Neuronal stem cell (in vitro differentiated cells): ENCODE data around the gene METTL25.

Source experiments
- DNase-seq: peaks from one replicate; pipeline ENCODE4 v3.0.0-alpha.2; 2013; ENCODE audit warnings: low spot score
- H2AFZ ChIP-seq: one replicate; pipeline ENCODE4 v1.6.1; 2013; ENCODE audit warnings: mild to moderate bottlenecking, low read length, inconsistent platforms
- H2AK5ac ChIP-seq: 2 replicates; pipeline ENCODE4 v1.6.1; 2013; ENCODE audit warnings: low read depth, mild to moderate bottlenecking, inconsistent platforms, low read length, moderate library complexity, mixed read lengths
- H2BK120ac ChIP-seq: 2 replicates; pipeline ENCODE4 v1.6.1; 2013; ENCODE audit warnings: low read depth, mild to moderate bottlenecking, inconsistent platforms, low read length, moderate library complexity, mixed read lengths
- H2BK12ac ChIP-seq: one replicate; pipeline ENCODE4 v1.6.1; 2013; ENCODE audit warnings: low read length, inconsistent platforms
- H2BK15ac ChIP-seq: 2 replicates; pipeline ENCODE4 v1.6.1; 2013; ENCODE audit warnings: mild to moderate bottlenecking, low read length, inconsistent platforms, mixed read lengths
- H2BK5ac ChIP-seq: one replicate; pipeline ENCODE4 v1.6.1; 2013; ENCODE audit warnings: inconsistent platforms, mild to moderate bottlenecking, low read length, moderate library complexity
- H3K14ac ChIP-seq: one replicate; pipeline ENCODE4 v1.6.1; 2013; ENCODE audit warnings: low read length, inconsistent platforms
- H3K18ac ChIP-seq: 2 replicates; pipeline ENCODE4 v1.6.1; 2013; ENCODE audit warnings: low read length, inconsistent platforms
- H3K23ac ChIP-seq: 2 replicates; pipeline ENCODE4 v1.6.1; 2013; ENCODE audit warnings: low read depth, mild to moderate bottlenecking, mixed read lengths, low read length, inconsistent platforms; ENCODE audit not compliant: poor library complexity
- H3K27ac ChIP-seq: replicated peaks from 3 replicates; pipeline ENCODE4 v1.5.1; 2013; ENCODE audit warnings: low read length, inconsistent platforms
- H3K27me3 ChIP-seq, 3 experiments: 2 replicates each; pipeline ENCODE4 v1.6.1; 2013; ENCODE audit warnings: low read length in 3 of 3, mild to moderate bottlenecking in 2 of 3, inconsistent platforms in 1 of 3, low read depth in 1 of 3, mixed read lengths in 1 of 3, moderate library complexity in 1 of 3; ENCODE audit not compliant: control insufficient read depth in 3 of 3, insufficient read depth in 3 of 3
- H3K36me3 ChIP-seq, 2 donors: replicated peaks in 1 of 2; 2 replicates each; pipeline ENCODE4 v1.6.1; 2013; ENCODE audit warnings: low read length in 2 of 2; ENCODE audit not compliant: control insufficient read depth in 2 of 2, insufficient read depth in 2 of 2
- H3K4ac ChIP-seq: 2 replicates; pipeline ENCODE4 v1.6.1; 2013; ENCODE audit warnings: inconsistent platforms, mild to moderate bottlenecking, low read length, moderate library complexity
- H3K4me1 ChIP-seq, 2 donors: 1 replicate in 1 of 2; 2 replicates in 1 of 2; pipeline ENCODE4 v1.6.1; 2013; ENCODE audit warnings: low read length in 2 of 2, low read depth in 1 of 2; ENCODE audit not compliant: control insufficient read depth in 2 of 2, insufficient read depth in 1 of 2
- H3K4me2 ChIP-seq: one replicate; pipeline ENCODE4 v1.6.1; 2013; ENCODE audit warnings: mild to moderate bottlenecking, low read length, inconsistent platforms; ENCODE audit not compliant: insufficient read depth, poor library complexity, severe bottlenecking
- H3K4me3 ChIP-seq, 2 donors: 2 replicates each; pipeline ENCODE4 v1.5.1; 2013; ENCODE audit warnings: low read length in 2 of 2, mild to moderate bottlenecking in 2 of 2, inconsistent platforms in 1 of 2, moderate library complexity in 1 of 2
- H3K79me1 ChIP-seq: one replicate; pipeline ENCODE4 v1.6.1; 2013; ENCODE audit warnings: low read depth, mild to moderate bottlenecking, inconsistent platforms, low read length, moderate library complexity
- H3K9ac ChIP-seq: one replicate; pipeline ENCODE4 v1.6.1; 2013; ENCODE audit warnings: mild to moderate bottlenecking, low read depth, low read length, inconsistent platforms; ENCODE audit not compliant: poor library complexity
- H3K9me3 ChIP-seq, 2 donors: replicated peaks in 1 of 2; 2 replicates each; pipeline versions ENCODE3 to v1.6.1; 2013; ENCODE audit warnings: low read length in 2 of 2, mild to moderate bottlenecking in 2 of 2, inconsistent platforms in 1 of 2, low read depth in 1 of 2, mixed read lengths in 1 of 2, moderate library complexity in 1 of 2; ENCODE audit not compliant: control insufficient read depth in 2 of 2, insufficient read depth in 1 of 2
- H4K8ac ChIP-seq: one replicate; pipeline ENCODE4 v1.6.1; 2013; ENCODE audit warnings: low read depth, mild to moderate bottlenecking, inconsistent platforms, low read length, moderate library complexity
- H4K91ac ChIP-seq: one replicate; pipeline ENCODE4 v1.6.1; 2013; ENCODE audit warnings: low read length, low read depth, mild to moderate bottlenecking, inconsistent platforms; ENCODE audit not compliant: poor library complexity
- WGBS, 2 donors: extraction: QIAGEN DNeasy Blood & Tissue Kit; methylation state at CpG; one replicate each; pipeline ENCODE4 v1.1.7; 2013; ENCODE audit warnings: missing lambda C conversion rate in 2 of 2, mixed read lengths in 1 of 2; ENCODE audit not compliant: insufficient read length in 2 of 2, insufficient replicate concordance in 1 of 2; ENCODE audit errors: extremely low coverage in 2 of 2; 5-methylcytosine and 5-hydroxymethylcytosine counted together

METTL25 gene

DNA sequence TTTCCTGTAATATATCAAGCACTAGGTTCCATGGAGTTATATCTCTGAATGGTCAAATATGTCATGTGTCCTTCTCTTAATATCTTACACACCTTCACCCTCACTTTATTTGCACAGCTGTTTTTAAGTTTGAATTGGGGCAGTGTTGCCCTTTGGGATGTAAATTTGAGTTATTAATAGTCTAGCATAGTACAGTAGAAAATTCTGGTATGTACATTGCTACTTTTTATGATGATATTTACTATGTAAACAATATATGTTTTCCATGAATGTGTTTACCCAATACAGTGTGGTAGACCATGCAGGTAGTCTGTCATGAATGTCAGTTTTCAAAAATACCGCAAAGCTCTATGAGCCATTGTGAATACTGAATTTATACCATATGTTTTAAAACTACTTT lies 50.5 kb downstream of the METTL25 start:
- Histone ChIP-seq H2AFZ (no peak overlapping the region), H2AK5ac (no peak overlapping the region), H3K27me3 (no peaks in the 10 kb centered on the region), H2BK15ac (no peak overlapping the region), H3K4me1 (no peaks in the 10 kb centered on the region), H3K9me3 (no peaks in the 10 kb centered on the region), H3K14ac (no peak overlapping the region), H3K4me2 (no peak overlapping the region), H3K23ac (no peak overlapping the region), H3K4me3 (no peak overlapping the region), H3K27ac (no peak overlapping the region), H4K91ac (no peak overlapping the region), H3K9ac (no peak overlapping the region), H4K8ac (no peak overlapping the region), H3K79me1 (no peaks in the 10 kb centered on the region), H3K18ac (no peak overlapping the region), H2BK5ac (no peak overlapping the region), H3K36me3 (no peaks in the 10 kb centered on the region), H2BK12ac (no peak overlapping the region), H2BK120ac (no peak overlapping the region), H3K4ac (no peak overlapping the region)
- no peak for DNase-seq
- no CpG with 5 or more reads among the region's 1 CpG for WGBS, 2 donors

GRCh38 chr12:82411546-82412230 lies 53.4 kb downstream of the METTL25 start:
- H3K79me1 ChIP-seq: no peaks in the 10 kb centered on the region
- no peak overlapping the region for H2BK120ac ChIP-seq
- H3K4me1 ChIP-seq: no peaks in the 10 kb centered on the region
- H3K14ac ChIP-seq: no peak overlapping the region
- H2AFZ ChIP-seq: no peak overlapping the region
- H3K9ac ChIP-seq: no peak overlapping the region
- no CpG with 5 or more reads among the region's 4 CpGs for WGBS, 2 donors
- no peak overlapping the region for H3K23ac ChIP-seq
- H3K27me3 ChIP-seq: no peaks in the 10 kb centered on the region
- no peak overlapping the region for H3K4me3 ChIP-seq
- H4K91ac ChIP-seq: no peak overlapping the region
- no peaks in the 10 kb centered on the region for H3K36me3 ChIP-seq
- no peak overlapping the region for H2BK12ac ChIP-seq
- H2BK15ac ChIP-seq: no peak overlapping the region
- no peak for DNase-seq
- no peak overlapping the region for H3K4ac ChIP-seq
- H3K27ac ChIP-seq: no peak overlapping the region
- no peak overlapping the region for H3K18ac ChIP-seq
- no peak overlapping the region for H2AK5ac ChIP-seq
- no peaks in the 10 kb centered on the region for H3K9me3 ChIP-seq
- H4K8ac ChIP-seq: no peak overlapping the region
- no peak overlapping the region for H3K4me2 ChIP-seq
- H2BK5ac ChIP-seq: no peak overlapping the region

DNA sequence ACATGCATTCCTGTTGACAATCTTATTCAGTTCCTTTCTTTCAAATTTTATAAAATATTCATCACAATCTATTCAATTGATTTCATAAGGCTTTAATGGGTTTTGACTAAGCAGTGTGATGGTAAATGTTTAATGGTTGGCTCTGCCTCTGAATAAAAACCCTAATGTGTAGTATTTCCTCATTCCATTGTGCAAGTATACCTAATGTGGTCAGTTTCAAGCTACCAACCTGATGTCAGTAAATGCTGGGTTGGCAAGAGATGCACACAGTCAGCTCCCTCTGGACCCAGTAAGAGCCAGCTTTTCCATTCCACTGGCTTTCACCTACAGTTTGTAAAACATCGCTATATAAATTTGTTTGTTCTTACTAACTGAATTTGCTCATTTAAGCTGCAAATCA lies 53.9 kb downstream of the METTL25 start:
- no peak overlapping the region for H3K4me3 ChIP-seq
- no peak overlapping the region for H3K4ac ChIP-seq
- no peak overlapping the region for H3K4me2 ChIP-seq
- H2BK15ac ChIP-seq: no peak overlapping the region
- H3K27ac ChIP-seq: no peak overlapping the region
- H3K36me3 ChIP-seq: no peaks in the 10 kb centered on the region
- no CpG with 5 or more reads among the region's 1 CpG for WGBS, 2 donors
- no peak overlapping the region for H2BK5ac ChIP-seq
- no peak for DNase-seq
- no peak overlapping the region for H2AK5ac ChIP-seq
- no peaks in the 10 kb centered on the region for H3K9me3 ChIP-seq
- no peak overlapping the region for H3K23ac ChIP-seq
- H3K14ac ChIP-seq: no peak overlapping the region
- H2BK12ac ChIP-seq: no peak overlapping the region
- no peaks in the 10 kb centered on the region for H3K4me1 ChIP-seq
- H3K79me1 ChIP-seq: no peaks in the 10 kb centered on the region
- no peaks in the 10 kb centered on the region for H3K27me3 ChIP-seq
- H4K91ac ChIP-seq: no peak overlapping the region
- no peak overlapping the region for H2AFZ ChIP-seq
- H3K18ac ChIP-seq: no peak overlapping the region
- no peak overlapping the region for H3K9ac ChIP-seq
- no peak overlapping the region for H4K8ac ChIP-seq
- no peak overlapping the region for H2BK120ac ChIP-seq

DNA sequence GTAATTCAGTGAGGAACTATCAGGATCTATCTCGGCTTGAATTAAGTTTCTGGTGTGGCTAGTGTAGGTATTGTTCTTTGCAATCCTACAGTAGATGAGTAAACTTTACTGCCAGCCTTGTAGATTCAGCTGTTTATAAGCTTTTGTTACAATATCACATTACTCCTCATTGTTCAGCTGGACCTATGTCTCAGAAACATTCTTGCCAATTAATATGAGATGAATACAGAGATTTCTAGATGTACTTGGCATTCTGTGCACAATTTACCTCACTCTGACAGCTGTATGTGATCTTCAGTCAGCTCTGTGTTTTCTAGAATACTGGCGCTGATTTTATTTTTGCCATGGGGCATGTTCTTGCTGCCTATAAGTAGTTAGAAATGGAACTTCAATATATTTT lies 55.7 kb downstream of the METTL25 start:
- Histone ChIP-seq H3K4me3 (no peak overlapping the region), H2AK5ac (no peak overlapping the region)

More for the DNA sequence above, 55.7 kb downstream of the METTL25 start:
- Histone ChIP-seq H3K14ac (no peak overlapping the region), H3K4ac (no peak overlapping the region), H4K91ac (no peak overlapping the region), H3K9me3 (no peaks in the 10 kb centered on the region), H3K23ac (no peak overlapping the region), H3K27ac (no peak overlapping the region), H2BK120ac (no peak overlapping the region), H3K79me1 (no peaks in the 10 kb centered on the region), H3K9ac (no peak overlapping the region), H2BK15ac (no peak overlapping the region), H3K18ac (no peak overlapping the region), H2BK12ac (no peak overlapping the region), H3K4me1 (no peaks in the 10 kb centered on the region), H3K27me3 (no peaks in the 10 kb centered on the region), H2BK5ac (no peak overlapping the region), H3K4me2 (no peak overlapping the region), H2AFZ (no peak overlapping the region), H4K8ac (no peak overlapping the region), H3K36me3 (no peaks in the 10 kb centered on the region)
- no peak for DNase-seq
- no CpG with 5 or more reads among the region's 2 CpGs for WGBS, 2 donors
